IMR-90 (cell line): ENCODE results near the gene FNTB.

Experiments used
- CTCF ChIP-seq: conservative IDR thresholded peaks from 2 replicates; pipeline ENCODE4 v1.5.1; 2012; ENCODE audit warnings: mild to moderate bottlenecking, low read depth, low read length, improper control_type of control experiment
- ELK1 ChIP-seq: fragments of 150-350 bp; IDR thresholded peaks from 2 replicates; pipeline ENCODE4 v1.6.1; 2016; ENCODE audit warnings: low read depth, mild to moderate bottlenecking, low read length, moderate library complexity, borderline replicate concordance
- MXI1 ChIP-seq: IDR thresholded peaks from 2 replicates; pipeline ENCODE4 v1.6.1; 2012; ENCODE audit warnings: low read depth, mild to moderate bottlenecking, low read length, moderate library complexity, borderline replicate concordance
- NFE2L2 ChIP-seq: fragments of 150-350 bp; IDR thresholded peaks from 2 replicates; pipeline ENCODE4 v1.6.1; 2016; ENCODE audit warnings: low read depth, mild to moderate bottlenecking, low read length
- POLR2A ChIP-seq: IDR thresholded peaks from 2 replicates; pipeline ENCODE4 v1.6.1; 2012; ENCODE audit warnings: mild to moderate bottlenecking, low read depth, low read length
- RAD21 ChIP-seq: IDR thresholded peaks from 2 replicates; pipeline ENCODE4 v1.6.1; 2012; ENCODE audit warnings: low read length, improper control_type of control experiment
- RCOR1 ChIP-seq: IDR thresholded peaks from 2 replicates; pipeline ENCODE4 v1.6.1; 2012; ENCODE audit warnings: mild to moderate bottlenecking, low read length, improper control_type of control experiment; ENCODE audit not compliant: insufficient replicate concordance
- SMC3 ChIP-seq: fragments of 150-350 bp; IDR thresholded peaks from 2 replicates; pipeline ENCODE4 v1.6.1; 2016; ENCODE audit warnings: low read depth, mild to moderate bottlenecking, antibody characterized with exemption, low read length, moderate library complexity
- USF2 ChIP-seq: fragments of 150-350 bp; IDR thresholded peaks from 2 replicates; pipeline ENCODE4 v1.6.1; 2017; ENCODE audit warnings: mild to moderate bottlenecking, antibody characterized with exemption, low read length, low read depth

- TF ChIP-seq CTCF (no peak), RAD21 (no peak), MXI1 (no peak), SMC3 (no peak), POLR2A (no peak), ELK1 (no peak), USF2 (no peak), NFE2L2 (no peak), RCOR1 (no peak)
Measured at GRCh38 chr14:64973826-64974225, 12.9 kb upstream of the FNTB start.
